GM19324 (cell line): ENCODE results near the gene TRPC4.
"Not testable (repeated sequence)": the region's sequence is repeated elsewhere in the genome, so short reads cannot be mapped to it uniquely, and the experiment has no call there.

Experiments used
- ATAC-seq: cut with Tn5 transposase; IDR thresholded peaks from one replicate; pipeline ENCODE4 v1.9.1; 2021; ENCODE audit warnings: mild to moderate bottlenecking, moderate library complexity; ENCODE audit not compliant: unreplicated experiment, low FRiP score

The TRPC4 gene

GRCh38 chr13:37835392-37835791 lies 34.2 kb downstream of the TRPC4 start:
- no peak for ATAC-seq

- no peak for ATAC-seq
Measured at GRCh38 chr13:37833411-37833810, 36.2 kb downstream of the TRPC4 start.

GRCh38 chr13:37816276-37816675 lies 53.3 kb downstream of the TRPC4 start:
- no peak for ATAC-seq

GRCh38 chr13:37811441-37811840 lies 58.1 kb downstream of the TRPC4 start:
- ATAC-seq = no peak

GRCh38 chr13:37806666-37807065 lies 62.9 kb downstream of the TRPC4 start:
- no peak for ATAC-seq

GRCh38 chr13:37797631-37798030 lies 71.9 kb downstream of the TRPC4 start:
- no peak for ATAC-seq

GRCh38 chr13:37796795-37797194 lies 72.8 kb downstream of the TRPC4 start:
- ATAC-seq = not testable (repeated sequence)

GRCh38 chr13:37795326-37795725 lies 74.2 kb downstream of the TRPC4 start:
- ATAC-seq = no peak

GRCh38 chr13:37791699-37792098 lies 77.9 kb downstream of the TRPC4 start:
- no peak for ATAC-seq

- ATAC-seq = no peak
Measured at GRCh38 chr13:37788346-37788745, 81.2 kb downstream of the TRPC4 start.

- no peak for ATAC-seq
Measured at GRCh38 chr13:37777676-37778075, 91.9 kb downstream of the TRPC4 start.

- ATAC-seq = no peak
Measured at GRCh38 chr13:37775871-37776270, 93.7 kb downstream of the TRPC4 start.

- no peak for ATAC-seq
Measured at GRCh38 chr13:37772644-37773043, 96.9 kb downstream of the TRPC4 start.

- no peak for ATAC-seq
Measured at GRCh38 chr13:37769545-37769944, 100.0 kb downstream of the TRPC4 start.

GRCh38 chr13:37769078-37769477 lies 100.5 kb downstream of the TRPC4 start:
- ATAC-seq = no peak

GRCh38 chr13:37766502-37766901 lies 103.1 kb downstream of the TRPC4 start:
- ATAC-seq = no peak

- no peak for ATAC-seq
Measured at GRCh38 chr13:37755349-37755748, 114.2 kb downstream of the TRPC4 start.

GRCh38 chr13:37753776-37754175 lies 115.8 kb downstream of the TRPC4 start:
- ATAC-seq = no peak

GRCh38 chr13:37752146-37752545 lies 117.4 kb downstream of the TRPC4 start:
- no peak for ATAC-seq

GRCh38 chr13:37751025-37751424 lies 118.5 kb downstream of the TRPC4 start:
- ATAC-seq = no peak

- no peak for ATAC-seq
Measured at GRCh38 chr13:37748913-37749312, 120.7 kb downstream of the TRPC4 start.

GRCh38 chr13:37747071-37747612 lies 122.4 kb downstream of the TRPC4 start:
- ATAC-seq = no peak

GRCh38 chr13:37741536-37741935 lies 128.0 kb downstream of the TRPC4 start:
- ATAC-seq = no peak
